Sigmoid colon (tissue), 4 donors: ENCODE measurements around the gene SLC4A1.

Source experiments
- POLR2AphosphoS5 ChIP-seq, 4 donors: sonication (generic); formaldehyde crosslinking; IDR thresholded peaks; one replicate each; pipeline ENCODE4 v1.6.1; 2017; ENCODE audit warnings: antibody characterized with exemption in 4 of 4
- TF ChIP-seq, protein P1 (sequence below), 4 experiments: fragments of 450-650 bp in 3 of 4; fragments of 200-600 bp in 1 of 4; IDR thresholded peaks; one replicate each; pipeline ENCODE4 v1.5.1; 2016 to 2019; ENCODE audit warnings: antibody characterized with exemption in 4 of 4, mild to moderate bottlenecking in 3 of 4, moderate library complexity in 2 of 4

- TF ChIP-seq, protein P1, sequence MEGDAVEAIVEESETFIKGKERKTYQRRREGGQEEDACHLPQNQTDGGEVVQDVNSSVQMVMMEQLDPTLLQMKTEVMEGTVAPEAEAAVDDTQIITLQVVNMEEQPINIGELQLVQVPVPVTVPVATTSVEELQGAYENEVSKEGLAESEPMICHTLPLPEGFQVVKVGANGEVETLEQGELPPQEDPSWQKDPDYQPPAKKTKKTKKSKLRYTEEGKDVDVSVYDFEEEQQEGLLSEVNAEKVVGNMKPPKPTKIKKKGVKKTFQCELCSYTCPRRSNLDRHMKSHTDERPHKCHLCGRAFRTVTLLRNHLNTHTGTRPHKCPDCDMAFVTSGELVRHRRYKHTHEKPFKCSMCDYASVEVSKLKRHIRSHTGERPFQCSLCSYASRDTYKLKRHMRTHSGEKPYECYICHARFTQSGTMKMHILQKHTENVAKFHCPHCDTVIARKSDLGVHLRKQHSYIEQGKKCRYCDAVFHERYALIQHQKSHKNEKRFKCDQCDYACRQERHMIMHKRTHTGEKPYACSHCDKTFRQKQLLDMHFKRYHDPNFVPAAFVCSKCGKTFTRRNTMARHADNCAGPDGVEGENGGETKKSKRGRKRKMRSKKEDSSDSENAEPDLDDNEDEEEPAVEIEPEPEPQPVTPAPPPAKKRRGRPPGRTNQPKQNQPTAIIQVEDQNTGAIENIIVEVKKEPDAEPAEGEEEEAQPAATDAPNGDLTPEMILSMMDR (IDR thresholded peaks at IDR 0.05), result no peak
- TF ChIP-seq POLR2AphosphoS5 (IDR thresholded peaks at IDR 0.05), result no peak
These were observed 11.4 kb upstream of the SLC4A1 start for GRCh38 chr17:44279346-44279665.
